SK-N-SH treated with all-trans-retinoic acid at 6 μM for 48 hours (cell line): ENCODE measurements around the gene CNTRL.

Experiments used
- ARNTL ChIP-seq: fragments of 450-650 bp; formaldehyde crosslinking; IDR thresholded peaks from 2 replicates; pipeline ENCODE4 v1.5.0; 2020; ENCODE audit warnings: low read depth, mild to moderate bottlenecking, moderate library complexity, borderline replicate concordance
- CSDC2 ChIP-seq: fragments of 250-450 bp; sonication (Bioruptor Pico); IDR thresholded peaks from 2 replicates; pipeline ENCODE4 v1.5.0; 2020; ENCODE audit warnings: mild to moderate bottlenecking, moderate library complexity
- ESRRG ChIP-seq: fragments of 250-450 bp; sonication (Bioruptor Pico); IDR thresholded peaks from 2 replicates; pipeline ENCODE4 v1.6.1; 2021; ENCODE audit warnings: mild to moderate bottlenecking
- PPARA ChIP-seq: fragments of 250-450 bp; sonication (Bioruptor Pico); IDR thresholded peaks from 2 replicates; pipeline ENCODE4 v1.5.0; 2020; ENCODE audit warnings: mild to moderate bottlenecking, borderline replicate concordance
- RARB ChIP-seq: fragments of 250-450 bp; sonication (Bioruptor Pico); IDR thresholded peaks from 2 replicates; pipeline ENCODE4 v1.8.0; 2021; ENCODE audit warnings: mild to moderate bottlenecking, moderate library complexity
- ZFP3 ChIP-seq: fragments of 250-450 bp; sonication (Bioruptor Pico); IDR thresholded peaks from 2 replicates; pipeline ENCODE4 v1.5.0; 2020; ENCODE audit warnings: mild to moderate bottlenecking, moderate library complexity
- ZFP30 ChIP-seq: fragments of 450-650 bp; formaldehyde crosslinking; IDR thresholded peaks from 2 replicates; pipeline ENCODE4 v1.5.0; 2022; ENCODE audit warnings: mild to moderate bottlenecking, moderate library complexity
- TF ChIP-seq, protein P1 (sequence below): fragments of 250-450 bp; sonication (Bioruptor Pico); IDR thresholded peaks from 2 replicates; pipeline ENCODE4 v1.5.0; 2020; ENCODE audit warnings: mild to moderate bottlenecking, moderate library complexity
- TF ChIP-seq, protein P2 (sequence below): fragments of 250-450 bp; sonication (Bioruptor Pico); IDR thresholded peaks from 2 replicates; pipeline ENCODE4 v1.5.1; 2021; ENCODE audit warnings: mild to moderate bottlenecking, moderate library complexity
- TF ChIP-seq, protein P3 (sequence below): fragments of 250-450 bp; sonication (Bioruptor Pico); IDR thresholded peaks from 2 replicates; pipeline ENCODE4 v1.8.0; 2020; ENCODE audit warnings: mild to moderate bottlenecking, moderate library complexity, borderline replicate concordance
- TF ChIP-seq, protein P4 (sequence below): fragments of 250-450 bp; sonication (Bioruptor Pico); IDR thresholded peaks from 2 replicates; pipeline ENCODE4 v1.5.1; 2020; ENCODE audit warnings: low read depth, mild to moderate bottlenecking, moderate library complexity

DNA sequence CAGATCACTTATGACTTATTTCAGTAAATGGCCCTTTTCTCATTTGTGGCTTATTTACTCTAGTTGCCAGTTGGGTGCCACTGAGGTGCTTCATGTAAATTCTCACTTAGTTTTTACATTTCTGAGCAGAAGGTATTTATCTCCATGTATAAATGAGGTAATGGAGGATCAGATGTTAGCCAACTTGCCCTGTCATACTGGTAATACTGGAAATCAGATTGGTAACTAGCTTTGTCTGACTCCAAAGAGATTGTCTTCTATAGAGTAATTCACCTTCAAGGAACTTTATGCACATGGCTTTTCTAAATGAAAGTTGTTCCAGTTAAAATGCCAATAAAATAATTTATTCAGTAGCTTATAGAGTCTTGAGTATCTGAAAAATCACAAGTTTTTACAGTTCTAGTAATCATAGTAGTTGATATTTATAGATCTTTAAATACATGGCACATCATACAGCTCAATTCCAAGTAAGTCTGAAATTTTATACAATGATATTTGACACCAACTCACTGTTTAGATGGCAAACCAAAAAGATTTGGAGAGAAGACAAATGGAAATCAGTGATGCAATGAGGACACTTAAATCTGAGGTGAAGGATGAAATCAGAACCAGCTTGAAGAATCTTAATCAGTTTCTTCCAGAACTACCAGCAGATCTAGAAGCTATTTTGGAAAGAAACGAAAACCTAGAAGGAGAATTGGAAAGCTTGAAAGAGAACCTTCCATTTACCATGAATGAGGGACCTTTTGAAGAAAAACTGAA is 98.2 kb downstream of the CNTRL start:
- TF ChIP-seq ZFP3 (CRISPR knock-in tag) (no peak), ARNTL (CRISPR knock-in tag) (no peak), CSDC2 (CRISPR knock-in tag) (no peak), PPARA (CRISPR knock-in tag) (no peak), ZFP30 (CRISPR knock-in tag) (no peak), ESRRG (CRISPR knock-in tag) (no peak), RARB (no peak)
- TF ChIP-seq, protein P1, sequence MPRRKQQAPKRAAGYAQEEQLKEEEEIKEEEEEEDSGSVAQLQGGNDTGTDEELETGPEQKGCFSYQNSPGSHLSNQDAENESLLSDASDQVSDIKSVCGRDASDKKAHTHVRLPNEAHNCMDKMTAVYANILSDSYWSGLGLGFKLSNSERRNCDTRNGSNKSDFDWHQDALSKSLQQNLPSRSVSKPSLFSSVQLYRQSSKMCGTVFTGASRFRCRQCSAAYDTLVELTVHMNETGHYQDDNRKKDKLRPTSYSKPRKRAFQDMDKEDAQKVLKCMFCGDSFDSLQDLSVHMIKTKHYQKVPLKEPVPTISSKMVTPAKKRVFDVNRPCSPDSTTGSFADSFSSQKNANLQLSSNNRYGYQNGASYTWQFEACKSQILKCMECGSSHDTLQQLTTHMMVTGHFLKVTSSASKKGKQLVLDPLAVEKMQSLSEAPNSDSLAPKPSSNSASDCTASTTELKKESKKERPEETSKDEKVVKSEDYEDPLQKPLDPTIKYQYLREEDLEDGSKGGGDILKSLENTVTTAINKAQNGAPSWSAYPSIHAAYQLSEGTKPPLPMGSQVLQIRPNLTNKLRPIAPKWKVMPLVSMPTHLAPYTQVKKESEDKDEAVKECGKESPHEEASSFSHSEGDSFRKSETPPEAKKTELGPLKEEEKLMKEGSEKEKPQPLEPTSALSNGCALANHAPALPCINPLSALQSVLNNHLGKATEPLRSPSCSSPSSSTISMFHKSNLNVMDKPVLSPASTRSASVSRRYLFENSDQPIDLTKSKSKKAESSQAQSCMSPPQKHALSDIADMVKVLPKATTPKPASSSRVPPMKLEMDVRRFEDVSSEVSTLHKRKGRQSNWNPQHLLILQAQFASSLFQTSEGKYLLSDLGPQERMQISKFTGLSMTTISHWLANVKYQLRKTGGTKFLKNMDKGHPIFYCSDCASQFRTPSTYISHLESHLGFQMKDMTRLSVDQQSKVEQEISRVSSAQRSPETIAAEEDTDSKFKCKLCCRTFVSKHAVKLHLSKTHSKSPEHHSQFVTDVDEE = no peak
- TF ChIP-seq, protein P2, sequence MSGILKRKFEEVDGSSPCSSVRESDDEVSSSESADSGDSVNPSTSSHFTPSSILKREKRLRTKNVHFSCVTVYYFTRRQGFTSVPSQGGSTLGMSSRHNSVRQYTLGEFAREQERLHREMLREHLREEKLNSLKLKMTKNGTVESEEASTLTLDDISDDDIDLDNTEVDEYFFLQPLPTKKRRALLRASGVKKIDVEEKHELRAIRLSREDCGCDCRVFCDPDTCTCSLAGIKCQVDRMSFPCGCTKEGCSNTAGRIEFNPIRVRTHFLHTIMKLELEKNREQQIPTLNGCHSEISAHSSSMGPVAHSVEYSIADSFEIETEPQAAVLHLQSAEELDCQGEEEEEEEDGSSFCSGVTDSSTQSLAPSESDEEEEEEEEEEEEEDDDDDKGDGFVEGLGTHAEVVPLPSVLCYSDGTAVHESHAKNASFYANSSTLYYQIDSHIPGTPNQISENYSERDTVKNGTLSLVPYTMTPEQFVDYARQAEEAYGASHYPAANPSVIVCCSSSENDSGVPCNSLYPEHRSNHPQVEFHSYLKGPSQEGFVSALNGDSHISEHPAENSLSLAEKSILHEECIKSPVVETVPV (CRISPR knock-in tag) = no peak
- TF ChIP-seq, protein P3, sequence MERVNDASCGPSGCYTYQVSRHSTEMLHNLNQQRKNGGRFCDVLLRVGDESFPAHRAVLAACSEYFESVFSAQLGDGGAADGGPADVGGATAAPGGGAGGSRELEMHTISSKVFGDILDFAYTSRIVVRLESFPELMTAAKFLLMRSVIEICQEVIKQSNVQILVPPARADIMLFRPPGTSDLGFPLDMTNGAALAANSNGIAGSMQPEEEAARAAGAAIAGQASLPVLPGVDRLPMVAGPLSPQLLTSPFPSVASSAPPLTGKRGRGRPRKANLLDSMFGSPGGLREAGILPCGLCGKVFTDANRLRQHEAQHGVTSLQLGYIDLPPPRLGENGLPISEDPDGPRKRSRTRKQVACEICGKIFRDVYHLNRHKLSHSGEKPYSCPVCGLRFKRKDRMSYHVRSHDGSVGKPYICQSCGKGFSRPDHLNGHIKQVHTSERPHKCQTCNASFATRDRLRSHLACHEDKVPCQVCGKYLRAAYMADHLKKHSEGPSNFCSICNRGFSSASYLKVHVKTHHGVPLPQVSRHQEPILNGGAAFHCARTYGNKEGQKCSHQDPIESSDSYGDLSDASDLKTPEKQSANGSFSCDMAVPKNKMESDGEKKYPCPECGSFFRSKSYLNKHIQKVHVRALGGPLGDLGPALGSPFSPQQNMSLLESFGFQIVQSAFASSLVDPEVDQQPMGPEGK (CRISPR knock-in tag) = no peak
- TF ChIP-seq, protein P4, sequence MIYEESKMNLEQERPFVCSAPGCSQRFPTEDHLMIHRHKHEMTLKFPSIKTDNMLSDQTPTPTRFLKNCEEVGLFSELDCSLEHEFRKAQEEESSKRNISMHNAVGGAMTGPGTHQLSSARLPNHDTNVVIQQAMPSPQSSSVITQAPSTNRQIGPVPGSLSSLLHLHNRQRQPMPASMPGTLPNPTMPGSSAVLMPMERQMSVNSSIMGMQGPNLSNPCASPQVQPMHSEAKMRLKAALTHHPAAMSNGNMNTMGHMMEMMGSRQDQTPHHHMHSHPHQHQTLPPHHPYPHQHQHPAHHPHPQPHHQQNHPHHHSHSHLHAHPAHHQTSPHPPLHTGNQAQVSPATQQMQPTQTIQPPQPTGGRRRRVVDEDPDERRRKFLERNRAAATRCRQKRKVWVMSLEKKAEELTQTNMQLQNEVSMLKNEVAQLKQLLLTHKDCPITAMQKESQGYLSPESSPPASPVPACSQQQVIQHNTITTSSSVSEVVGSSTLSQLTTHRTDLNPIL (CRISPR knock-in tag) = no peak
